Measurements from ENCODE around the gene MAPK14. TPM values are rescaled to one million over a fixed set of nuclear protein-coding genes. Genes with fewer than 3 reads are reported as not detected.

Gene MAPK14
- polyA plus RNA-seq, 1 donor, result 34.0 TPM

DNA sequence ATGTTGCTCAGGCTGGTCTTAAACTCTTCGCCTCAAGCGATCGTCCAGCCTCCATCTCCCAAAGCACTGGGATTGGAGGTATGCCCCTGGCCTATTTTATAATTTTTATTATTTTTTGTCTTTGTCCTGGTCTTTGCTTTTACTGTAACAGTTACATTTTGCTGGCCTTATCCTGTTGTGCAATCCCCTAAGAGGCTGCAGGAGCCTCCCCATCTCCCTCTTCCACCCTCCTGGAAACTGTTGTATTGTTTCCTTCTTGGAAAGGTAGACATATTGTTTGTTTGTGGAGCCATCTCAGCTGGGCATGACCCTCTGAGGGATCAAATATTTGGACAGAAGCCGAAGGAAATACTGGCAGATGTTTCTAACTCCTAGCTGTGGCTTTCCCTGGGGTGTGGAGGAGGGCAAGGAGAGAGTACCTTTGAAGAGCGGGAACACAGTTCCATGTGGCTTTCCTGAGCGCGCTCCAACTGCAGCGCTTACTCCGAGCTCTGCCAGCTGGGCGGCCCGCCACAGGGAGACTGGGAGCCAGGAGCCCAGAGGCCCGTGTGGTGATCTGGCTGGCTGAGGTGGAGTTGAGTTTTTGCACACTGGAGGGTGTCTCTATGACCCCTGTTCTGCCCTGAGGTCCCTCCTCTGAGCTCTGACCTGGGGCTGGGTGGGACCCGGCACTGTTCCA, 107.6 kb downstream of the MAPK14 start:
- no peak for DNase-seq (ENCODE audit: low read depth)

DNA sequence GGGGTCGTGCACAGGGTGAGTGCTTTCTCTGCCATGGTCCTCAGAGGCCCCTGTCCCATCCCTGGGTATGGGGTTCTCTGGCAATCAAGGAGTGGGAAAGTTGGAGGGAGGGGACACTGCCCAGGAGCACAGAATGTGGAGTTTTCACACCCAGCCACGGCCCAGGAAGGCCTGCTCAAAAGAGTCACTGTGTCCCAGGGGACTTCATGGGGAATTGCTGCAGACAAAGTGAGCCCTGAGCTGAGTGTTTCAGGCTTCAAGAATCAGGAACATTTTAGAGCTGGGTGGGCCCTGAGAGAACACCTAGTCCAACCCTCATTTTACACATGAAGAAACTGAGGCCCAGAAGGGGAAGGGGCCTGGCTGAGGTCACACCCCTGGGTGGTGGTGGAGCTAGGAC, 108.4 kb downstream of the MAPK14 start:
- no peak for DNase-seq (ENCODE audit: low read depth)

- DNase-seq (ENCODE audit: low read depth), result no peak
Observed at GRCh38 chr6:36136551-36136950, 108.9 kb downstream of the MAPK14 start.

DNA sequence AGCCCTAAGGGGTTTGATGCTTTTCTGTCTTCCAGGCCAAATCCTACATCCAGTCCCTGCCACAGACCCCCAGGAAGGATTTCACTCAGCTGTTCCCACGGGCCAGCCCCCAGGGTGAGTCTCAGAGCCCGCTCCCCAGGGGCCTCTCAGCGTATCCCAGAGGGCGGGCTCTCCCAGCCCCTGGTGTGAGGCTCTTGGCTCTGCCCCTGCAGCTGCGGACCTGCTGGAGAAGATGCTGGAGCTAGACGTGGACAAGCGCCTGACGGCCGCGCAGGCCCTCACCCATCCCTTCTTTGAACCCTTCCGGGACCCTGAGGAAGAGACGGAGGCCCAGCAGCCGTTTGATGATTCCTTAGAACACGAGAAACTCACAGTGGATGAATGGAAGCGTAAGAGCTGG, 111.1 kb downstream of the MAPK14 start:
- DNase-seq (ENCODE audit: low read depth), result no peak

GRCh38 chr6:36139431-36139830, 111.8 kb downstream of the MAPK14 start:
- DNase-seq (ENCODE audit: low read depth), result no peak

DNA sequence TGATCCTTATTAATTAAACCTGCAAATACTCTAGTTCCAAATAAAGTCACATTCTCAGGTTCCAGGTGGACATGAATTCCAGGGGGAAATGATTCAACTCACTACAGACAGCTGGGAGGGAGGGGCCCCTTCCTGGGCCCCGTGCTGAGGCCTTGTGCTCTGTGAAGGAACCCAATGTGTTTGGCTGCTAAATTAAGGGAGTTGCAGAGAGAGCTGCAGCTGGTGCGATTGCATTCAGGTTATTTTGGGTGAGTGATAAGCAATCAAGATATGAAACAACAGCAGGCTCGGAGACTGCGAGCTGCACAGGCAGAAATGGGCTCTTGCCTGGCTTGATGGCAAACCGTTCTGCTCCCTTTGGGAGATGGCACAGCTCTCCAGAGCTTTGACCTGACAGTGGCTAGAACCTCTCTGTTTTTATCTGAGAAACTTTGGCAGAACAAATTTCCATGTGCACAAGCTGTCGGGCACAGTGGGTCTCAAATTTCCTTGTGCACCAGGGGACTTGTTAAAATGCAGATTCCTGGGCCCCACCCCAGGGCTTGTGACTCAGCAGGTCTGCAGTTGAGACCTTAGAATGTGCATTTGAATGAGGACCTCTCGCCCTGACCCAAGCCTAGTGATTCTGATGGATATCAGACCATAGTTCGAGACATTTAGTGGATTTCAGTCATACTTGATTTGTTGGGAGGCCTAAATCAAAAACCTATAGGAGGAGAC, 112.5 kb downstream of the MAPK14 start:
- DNase-seq (ENCODE audit: low read depth), result no peak

DNA sequence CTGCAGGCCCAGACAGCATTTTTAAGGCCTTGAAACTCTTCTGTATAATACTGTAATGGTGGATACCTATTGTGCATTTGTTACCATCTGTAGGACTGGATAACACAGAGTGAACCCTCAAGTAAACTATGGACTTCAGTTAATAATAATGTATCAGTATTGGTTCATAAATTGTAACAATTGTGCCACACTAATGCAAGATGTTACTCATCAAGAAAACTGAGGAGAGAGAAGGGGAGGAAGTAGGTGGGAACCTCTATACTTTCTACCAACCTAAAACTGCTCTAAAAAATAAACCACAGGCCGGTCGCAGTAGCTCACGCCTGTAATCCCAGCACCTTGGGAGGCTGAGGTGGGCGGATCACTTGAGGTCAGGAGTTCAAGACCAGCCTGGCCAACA, 113.5 kb downstream of the MAPK14 start:
- DNase-seq (ENCODE audit: low read depth), result no peak

DNA sequence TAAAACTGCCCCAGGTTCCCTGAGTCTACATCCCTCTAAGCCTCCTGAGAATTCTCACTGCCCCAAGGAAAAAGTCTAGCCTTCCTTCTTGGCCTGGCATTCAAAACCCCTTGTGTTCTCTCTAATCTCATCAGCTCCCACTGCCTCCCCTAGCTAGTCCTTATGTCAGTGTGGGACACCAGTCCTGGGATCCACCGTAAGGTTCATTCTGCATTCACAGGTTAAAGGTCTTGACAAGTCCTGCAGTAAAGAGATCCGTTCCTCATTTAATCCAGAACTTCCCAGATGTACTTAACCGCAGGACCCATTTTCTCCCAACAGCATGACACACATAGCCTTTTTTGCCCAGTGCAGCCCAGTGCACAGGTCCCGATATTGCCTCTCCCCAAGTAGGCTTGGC, 114.4 kb downstream of the MAPK14 start:
- no peak for DNase-seq (ENCODE audit: low read depth)

GRCh38 chr6:36142971-36143838, 115.6 kb downstream of the MAPK14 start:
- DNase-seq (ENCODE audit: low read depth), result no peak

GRCh38 chr6:36145495-36145894, 117.9 kb downstream of the MAPK14 start:
- no peak for DNase-seq (ENCODE audit: low read depth)

DNA sequence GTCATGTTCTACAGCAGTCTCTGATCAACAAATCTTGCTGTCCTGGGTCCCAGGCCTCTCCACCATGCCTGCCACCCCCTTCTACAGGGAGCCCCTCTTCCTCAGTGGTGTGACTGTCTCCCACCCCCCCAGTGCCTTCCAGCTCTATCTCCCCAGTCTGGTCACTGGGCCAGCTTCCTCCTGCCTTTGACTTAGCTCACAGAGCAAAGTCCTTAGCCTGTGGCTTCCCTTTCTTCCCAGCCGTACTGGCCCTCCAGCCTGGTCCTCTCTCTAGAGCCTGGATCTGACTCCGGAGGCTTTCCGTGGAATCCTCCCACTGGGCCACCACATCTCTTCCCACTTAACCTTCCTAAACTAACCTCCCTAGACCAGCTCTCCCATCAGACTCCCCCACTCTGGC, 119.7 kb downstream of the MAPK14 start:
- DNase-seq (ENCODE audit: low read depth), result no peak

GRCh38 chr6:36149476-36149875, 121.9 kb downstream of the MAPK14 start:
- no peak for DNase-seq (ENCODE audit: low read depth)

- DNase-seq (ENCODE audit: low read depth), result no peak
Observed at GRCh38 chr6:36150283-36150682, 122.7 kb downstream of the MAPK14 start.

GRCh38 chr6:36154286-36154685, 126.7 kb downstream of the MAPK14 start:
- no peak for DNase-seq (ENCODE audit: low read depth)

- DNase-seq (ENCODE audit: low read depth), result no peak
Observed at GRCh38 chr6:36155662-36156061, 128.1 kb downstream of the MAPK14 start.

DNA sequence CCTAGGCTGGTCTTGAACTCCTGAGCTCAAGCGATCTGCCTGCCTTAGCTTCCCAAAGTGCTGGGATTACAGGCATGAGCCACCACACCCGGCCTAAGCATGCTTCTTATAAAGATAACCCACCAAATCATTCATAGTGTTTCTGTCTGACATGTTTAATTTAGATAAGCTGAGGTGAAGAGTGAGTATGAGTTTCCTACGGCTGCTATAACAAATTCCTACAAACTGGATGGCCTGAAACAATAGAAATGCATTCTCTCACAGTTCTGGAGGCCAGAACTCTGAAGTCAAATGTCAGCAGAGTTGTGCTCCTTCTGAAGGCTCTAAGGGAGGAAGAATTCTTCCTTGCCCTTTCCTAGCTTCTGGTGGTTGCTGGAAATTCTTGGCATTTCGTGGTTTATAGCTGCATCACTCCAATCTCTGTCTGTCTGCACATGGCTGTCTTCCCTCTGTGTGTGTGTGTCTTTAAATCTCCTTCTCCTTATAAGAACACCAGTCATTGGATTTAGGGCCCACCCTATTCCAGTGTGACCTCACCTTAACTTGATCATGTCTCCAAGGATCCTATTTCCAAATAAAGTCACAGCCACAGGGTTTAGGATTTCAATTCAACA, 132.6 kb downstream of the MAPK14 start:
- DNase-seq (ENCODE audit: low read depth), result no peak

Other genes starting within 250 kb of the MAPK14 start
- not detected for gene CLPSL1, start 246.8 kb upstream of the MAPK14 start, polyA plus RNA-seq (ENCODE audit: insufficient read length)
- gene CLPS, start 230.5 kb upstream of the MAPK14 start, polyA plus RNA-seq (ENCODE audit: insufficient read length), result not detected
- not detected for gene LHFPL5, start 222.5 kb upstream of the MAPK14 start, polyA plus RNA-seq (ENCODE audit: insufficient read length)
- 15.6 TPM for gene SRPK1, start 106.7 kb upstream of the MAPK14 start, polyA plus RNA-seq (ENCODE audit: insufficient read length)
- 0.22 TPM for gene SLC26A8, start 3.2 kb upstream of the MAPK14 start, polyA plus RNA-seq (ENCODE audit: insufficient read length)
- 6.8 TPM for gene MAPK13, start 102.7 kb downstream of the MAPK14 start, polyA plus RNA-seq (ENCODE audit: insufficient read length)
- gene BRPF3, start 168.9 kb downstream of the MAPK14 start, polyA plus RNA-seq (ENCODE audit: insufficient read length), result 24.4 TPM
- 0.06 TPM for gene PNPLA1, start 242.3 kb downstream of the MAPK14 start, polyA plus RNA-seq (ENCODE audit: insufficient read length)

All from forelimb muscle (tissue), 1 donor.